Inferior parietal cortex (tissue), 1 donor: ENCODE results near the gene RADIL.
"Not testable (repeated sequence)": the region's sequence is repeated elsewhere in the genome, so short reads cannot be mapped to it uniquely, and the experiment has no call there.

Experiments
- DNase-seq: peaks from one replicate; pipeline ENCODE4 v3.0.0-alpha.2; 2016; ENCODE audit errors: extremely low spot score

RADIL gene, protein sequence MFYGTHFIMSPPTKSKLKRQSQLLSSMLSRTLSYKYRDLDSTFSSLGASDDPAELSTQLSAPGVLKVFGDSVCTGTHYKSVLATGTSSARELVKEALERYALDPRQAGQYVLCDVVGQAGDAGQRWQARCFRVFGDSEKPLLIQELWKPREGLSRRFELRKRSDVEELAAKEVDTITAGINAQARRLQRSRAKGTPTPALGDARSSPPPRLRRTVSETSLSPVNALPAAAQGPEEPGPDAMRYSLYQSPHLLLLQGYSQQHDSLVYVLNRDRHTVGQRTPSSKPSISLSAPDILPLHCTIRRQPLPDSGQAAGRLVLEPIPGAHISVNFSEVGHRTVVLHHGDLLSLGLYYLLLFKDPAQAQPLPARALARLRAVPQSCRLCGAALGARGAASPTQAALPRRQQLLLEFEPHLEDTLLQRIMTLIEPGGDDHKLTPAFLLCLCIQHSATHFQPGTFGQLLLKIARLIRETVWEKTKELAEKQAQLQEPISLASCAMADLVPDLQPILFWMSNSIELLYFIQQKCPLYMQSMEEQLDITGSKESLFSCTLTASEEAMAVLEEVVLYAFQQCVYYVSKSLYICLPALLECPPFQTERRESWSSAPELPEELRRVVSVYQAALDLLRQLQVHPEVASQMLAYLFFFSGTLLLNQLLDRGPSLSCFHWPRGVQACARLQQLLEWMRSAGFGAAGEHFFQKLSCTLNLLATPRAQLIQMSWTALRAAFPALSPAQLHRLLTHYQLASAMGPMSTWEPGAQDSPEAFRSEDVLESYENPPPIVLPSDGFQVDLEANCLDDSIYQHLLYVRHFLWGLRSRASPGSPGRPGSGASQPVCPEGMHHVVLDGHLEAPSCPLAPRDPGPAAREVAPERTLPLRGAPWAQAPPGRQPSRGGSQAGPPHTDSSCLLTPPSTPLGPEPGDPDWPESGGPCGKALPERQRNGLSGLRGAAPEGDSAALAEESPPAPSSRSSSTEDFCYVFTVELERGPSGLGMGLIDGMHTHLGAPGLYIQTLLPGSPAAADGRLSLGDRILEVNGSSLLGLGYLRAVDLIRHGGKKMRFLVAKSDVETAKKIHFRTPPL

DNA sequence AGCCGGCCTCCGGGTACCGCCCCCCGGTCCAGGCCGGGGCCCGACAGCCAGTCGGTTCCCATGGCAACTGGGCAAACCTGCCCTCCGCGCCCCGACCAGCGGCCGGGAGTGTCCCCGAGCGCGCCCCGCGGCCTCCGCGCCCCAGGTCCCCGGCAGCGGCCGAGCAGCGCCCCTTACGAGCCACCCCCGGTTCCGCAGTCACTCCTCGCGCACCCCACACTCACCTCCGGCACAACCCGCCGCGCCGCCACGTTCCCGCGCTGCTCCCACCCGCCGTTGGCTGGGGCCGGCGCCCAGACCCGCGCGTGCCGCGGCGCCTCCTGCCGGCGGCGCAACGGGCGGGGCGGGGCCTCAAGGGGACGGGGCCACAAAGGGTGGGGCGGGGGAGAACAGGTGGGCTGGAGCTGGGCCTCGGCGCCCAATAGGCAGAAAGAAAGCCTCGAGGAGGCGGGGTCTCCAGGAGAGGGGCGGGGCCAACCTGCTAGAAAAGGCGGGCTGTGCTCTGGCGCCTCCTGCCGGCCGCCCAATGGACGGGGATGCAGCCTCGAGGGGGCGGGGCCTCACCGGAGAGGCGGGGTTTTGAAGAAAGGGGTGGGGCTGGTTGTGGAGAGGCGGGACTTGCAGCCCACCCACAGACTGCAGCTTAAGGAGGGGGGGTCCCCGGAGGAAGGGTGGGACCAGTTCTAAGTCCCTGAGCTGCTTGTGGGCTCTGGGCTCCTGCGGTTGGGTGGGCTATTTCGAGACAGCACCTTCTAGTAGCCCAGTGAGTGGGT is at the start of gene RADIL:
Gene RADIL, minus strand, starts transcription at position 345 of the 773 bp plus-strand sequence. CDS start 5,577 bp downstream, outside the sequence.
- peak; percentile 76 for DNase-seq

DNA sequence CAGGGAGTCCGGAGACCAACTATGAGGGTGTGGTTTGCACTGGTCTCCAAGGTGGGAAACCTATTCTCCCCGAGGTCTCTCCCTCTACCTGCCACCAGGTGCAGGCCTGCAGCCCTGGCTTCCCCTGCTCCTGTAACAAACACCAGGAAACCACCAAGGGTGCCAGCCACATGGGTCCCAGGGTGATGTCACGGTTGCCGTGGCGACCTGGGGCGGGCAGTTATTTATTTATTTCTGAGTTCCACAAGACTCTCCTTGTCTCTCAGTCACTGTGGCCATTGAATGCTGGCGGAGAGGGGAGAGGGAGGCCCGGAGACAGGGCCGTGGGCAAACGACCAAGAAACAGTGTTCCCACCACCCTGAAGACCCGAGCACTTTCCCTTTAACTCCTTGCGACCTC is 48.4 kb upstream of the RADIL start:
- DNase-seq: peak; percentile 84

DNA sequence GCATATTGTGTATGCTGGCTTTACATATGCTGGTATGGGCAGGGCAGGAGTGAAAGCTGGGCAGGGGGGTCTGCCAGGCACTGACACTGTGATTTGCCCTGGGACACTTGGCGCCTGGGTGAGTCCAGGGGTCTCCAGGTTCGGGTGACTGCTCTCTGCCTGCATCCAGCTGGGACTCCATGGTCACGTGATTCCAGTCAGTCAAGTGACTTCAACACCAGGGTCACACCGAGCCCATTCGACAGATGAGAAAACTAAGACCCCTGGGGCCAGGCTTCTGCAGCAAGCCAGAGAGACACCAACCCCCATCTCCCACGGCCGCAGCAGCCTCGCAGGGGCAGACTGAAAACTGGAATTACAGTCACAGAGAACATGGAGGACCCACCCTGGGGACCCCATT is 45.5 kb upstream of the RADIL start:
- no peak for DNase-seq

DNA sequence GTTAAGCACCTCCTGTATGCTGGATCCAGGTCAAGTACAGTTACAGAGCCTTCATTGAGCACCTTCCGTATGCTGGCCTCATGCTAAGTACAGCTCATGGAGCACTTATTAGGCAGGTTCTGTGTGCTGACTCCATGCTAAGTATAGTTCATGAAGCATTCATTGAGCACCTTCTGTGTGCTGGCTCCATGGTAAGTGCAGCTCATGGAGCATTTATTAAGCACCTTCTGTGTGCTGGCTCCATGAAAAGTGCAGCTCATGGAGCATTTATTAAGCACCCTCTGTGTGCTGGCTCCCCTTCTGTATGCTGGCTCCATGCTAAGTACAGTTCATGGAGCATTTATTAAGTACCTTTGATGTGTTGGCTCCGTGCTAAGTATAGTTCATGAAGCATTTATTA is 44.9 kb upstream of the RADIL start:
- no peak for DNase-seq

DNA sequence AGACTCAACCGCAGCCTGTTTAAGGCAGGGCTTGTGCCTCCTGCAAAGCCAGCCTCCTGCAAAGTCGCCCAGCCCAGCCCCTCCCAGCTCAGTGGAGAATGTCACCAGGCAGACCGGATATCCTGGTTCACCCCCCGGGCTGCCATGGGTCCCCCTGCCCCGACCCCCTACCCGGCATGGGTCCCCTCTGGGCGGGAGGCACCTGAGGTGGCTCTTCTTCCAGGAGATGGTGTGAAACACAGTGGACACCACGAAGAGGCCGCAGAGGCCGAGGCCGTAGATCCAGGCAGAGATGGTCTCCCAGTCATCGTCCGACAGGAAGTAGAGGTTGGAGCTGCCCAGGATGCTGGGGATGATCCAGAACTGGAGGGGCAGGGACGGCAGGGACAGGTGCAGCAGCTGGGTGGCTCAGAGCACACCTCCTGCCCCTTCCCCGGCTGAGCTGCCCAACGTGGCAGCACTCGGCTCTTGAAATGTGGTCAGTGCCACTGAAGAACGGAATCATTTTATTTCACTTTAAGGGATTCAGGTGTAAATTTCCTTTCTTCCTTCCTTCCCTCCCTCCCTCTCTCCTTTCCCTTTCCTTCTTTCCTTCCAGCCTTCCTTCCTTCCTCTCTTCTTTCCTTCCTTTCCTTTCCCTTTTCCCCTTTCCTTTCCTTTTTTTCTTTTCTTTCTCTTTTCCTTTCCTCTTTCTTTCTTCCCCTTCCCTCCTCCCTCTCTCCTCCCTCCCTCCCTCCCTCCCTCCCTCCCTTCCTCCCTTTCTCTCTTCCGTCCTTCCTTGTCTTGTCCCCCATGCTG is 36.7 kb upstream of the RADIL start:
- no peak for DNase-seq

DNA sequence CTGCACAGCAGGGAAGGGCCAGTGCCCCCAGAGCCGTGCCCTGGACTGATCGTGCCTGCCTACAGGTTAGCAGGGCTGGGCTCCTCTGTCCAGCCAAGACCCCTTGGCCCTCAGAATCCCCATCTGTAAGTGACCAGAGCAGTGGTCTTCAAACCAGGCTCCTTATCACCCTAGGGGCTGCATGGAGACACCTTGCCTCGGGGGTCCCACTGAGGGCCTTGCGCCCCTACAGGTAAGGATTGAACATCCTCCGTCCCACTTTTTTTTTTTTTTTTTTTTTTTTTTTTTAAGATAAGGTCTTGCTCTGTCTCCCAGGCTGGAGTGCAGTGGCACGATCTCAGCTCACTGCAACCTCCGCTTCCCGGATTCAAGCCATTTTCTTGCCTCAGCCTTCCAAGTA is 32.6 kb upstream of the RADIL start:
- no peak for DNase-seq

DNA sequence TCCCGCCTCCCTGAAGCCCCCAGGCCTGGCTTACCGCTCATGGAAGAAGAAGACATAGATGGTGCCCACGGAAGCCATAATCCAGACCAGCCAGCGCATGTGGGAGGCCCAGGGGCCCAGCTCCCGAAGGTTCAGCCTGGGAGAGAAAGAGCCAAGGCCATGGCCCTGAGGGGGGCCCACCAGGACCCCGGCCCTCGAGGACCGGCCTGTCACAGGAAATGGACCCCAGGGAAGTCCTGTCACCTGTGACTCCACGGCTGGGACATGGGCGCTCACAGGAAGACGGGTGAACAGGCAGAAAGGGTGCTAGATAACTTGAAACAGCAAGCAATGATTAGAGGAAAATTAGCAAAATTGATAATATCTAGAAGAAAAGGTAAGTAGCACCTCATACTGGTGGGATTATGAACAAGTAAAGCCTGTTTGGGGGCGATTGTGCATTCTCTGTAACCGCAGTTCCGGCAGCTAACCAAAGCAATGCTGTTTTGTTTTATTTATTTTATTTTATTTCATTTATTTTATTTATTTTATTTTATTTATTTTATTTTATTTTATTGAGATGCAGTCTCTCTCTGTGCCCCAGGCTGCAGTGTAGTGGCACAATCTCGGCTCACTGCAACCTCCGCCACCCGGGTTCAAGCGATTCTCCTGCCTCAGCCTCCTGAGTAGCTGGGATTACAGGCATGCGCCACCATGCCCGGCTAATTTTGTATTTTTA is 27.8 kb upstream of the RADIL start:
- DNase-seq: no peak

DNA sequence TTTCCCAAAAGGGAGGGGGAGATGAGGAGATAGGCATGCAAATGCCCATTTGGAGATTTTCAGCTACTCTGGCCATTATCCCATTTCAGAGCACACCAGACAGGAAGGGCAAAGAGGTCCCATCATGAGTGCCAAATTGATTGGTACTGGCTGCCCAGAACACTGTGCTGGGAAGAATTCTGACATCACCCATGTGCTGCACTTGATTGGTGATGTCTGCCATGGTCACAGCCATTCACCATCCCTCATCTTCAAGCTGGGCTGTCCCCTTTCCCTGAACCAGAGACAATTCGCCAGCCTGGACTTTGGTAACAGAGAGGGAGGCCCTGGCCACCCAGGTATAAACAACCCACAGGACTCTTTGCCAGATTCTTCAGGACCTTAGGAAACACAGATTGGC is 23.2 kb upstream of the RADIL start:
- DNase-seq: no peak

DNA sequence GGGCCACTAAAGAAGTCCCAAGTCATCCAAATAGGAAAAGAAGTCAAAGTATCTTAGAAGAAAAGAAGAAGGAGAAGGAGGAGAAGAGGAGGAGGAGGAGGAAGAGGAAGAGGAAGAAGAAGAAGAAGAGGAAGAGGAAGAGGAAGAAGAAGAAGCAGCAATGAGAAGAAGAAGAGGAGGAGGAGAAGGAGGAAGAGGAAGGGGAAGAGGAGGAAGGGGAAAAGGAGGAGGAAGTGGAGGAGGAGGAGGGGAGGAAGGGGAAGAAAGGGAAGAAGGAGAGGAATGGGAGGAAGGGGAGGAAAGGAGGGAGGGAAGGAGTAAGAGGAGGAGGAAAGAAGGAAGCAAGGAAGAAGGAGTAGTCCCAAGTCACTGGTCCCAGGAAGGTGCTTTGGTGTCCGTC is 21.7 kb upstream of the RADIL start:
- DNase-seq: no peak

DNA sequence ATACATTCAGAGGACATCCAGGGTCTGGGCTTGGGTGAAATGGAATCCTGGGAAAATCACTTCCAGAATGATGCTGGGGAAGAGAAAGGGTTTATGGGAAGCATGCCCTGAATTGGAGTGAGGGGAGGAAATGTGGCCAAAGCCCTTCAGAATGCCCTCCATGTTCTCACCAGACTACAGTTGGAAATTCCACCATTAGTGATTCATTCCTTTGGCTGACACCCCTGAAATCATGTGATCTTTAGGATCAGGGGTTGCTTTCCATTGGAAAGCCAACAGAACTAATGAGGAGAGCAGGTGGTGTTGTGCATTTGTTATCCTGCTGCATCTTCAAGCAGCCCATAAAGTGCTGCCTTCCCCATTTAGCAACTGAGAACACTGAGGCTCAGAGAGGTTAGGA is 20.8 kb upstream of the RADIL start:
- DNase-seq: no peak

DNA sequence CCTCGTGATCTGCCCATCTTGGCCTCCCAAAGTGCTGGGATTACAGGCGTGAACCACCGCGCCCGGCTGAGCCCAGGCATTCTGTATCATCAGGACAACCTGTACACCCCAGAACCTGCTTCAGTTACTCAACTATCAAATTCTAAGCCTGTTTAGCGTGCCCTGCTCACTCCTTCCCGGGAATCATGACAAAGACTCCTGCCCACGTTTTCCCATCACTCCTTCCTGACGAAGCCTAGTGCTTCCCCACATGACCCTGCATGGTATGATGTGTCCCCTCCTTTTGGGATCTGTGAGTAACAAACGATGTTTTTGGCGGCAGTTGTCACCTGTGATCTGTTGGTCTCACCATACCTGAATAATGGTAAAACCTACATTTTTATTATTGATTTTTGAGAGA is 12.2 kb upstream of the RADIL start:
- DNase-seq: no peak

DNA sequence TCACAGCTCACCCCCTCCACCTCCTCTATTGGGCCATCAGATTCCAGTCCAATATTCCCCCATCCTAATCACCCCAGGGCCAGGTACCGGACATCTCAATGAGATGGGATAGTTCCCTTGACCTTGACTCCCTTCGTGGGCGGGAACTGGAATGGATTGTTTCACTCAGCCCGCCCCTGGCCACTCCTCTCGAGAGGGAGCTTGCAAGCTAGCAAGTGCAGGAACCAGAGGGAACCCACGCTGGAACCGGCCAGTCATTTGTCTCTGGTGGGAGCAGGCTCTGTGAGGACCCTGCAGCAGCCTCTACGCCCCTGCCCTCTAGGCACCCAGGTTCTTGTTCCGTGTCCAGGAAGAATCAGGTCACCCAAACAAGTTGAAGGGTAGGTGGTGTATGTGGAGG is 11.0 kb upstream of the RADIL start:
- no peak for DNase-seq

DNA sequence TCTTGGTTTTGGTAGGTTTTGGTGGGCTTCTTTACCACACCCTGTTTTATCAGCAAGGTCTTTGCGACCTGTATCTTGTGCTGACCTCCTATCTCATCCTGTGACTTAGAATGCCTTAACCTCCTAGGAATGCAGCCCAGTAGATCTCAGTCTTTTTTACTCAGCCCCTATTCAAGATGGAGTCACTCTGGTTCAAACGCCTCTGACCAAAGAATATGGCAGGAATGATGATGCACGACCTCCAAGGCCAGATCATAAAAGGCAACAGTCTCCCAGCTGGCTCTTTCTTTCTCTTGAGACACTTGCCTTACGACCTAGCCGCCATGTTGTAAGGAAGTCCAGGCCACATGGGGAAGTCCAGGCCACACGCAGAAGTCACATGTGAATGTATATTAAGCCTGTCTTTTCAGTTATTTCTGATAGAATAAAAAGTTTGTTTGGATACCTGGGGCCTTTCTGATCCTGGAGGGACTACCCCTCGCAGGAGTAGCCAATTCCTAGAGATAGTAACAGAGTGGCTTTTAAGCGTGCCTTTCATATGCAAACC is 10.5 kb upstream of the RADIL start:
- DNase-seq: no peak

DNA sequence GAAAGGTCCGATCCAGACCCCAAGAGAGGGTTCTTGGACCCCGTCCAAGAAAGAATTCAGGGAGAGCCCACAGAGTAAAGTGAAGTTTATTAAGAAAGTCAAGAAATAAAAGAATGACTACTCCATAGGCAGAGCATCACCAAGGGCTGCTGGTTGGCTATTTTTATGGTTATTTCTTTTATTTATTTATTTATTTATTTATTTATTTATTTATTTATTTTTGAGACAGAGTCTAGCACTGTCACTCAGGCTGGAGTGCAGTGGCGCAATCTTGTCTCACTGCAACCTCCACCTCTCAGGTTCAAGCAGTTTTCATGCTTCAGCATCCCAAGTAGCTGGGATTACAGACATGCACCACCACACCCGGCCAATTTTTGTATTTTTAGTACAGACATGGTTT is 9.7 kb upstream of the RADIL start:
- DNase-seq: not testable (repeated sequence)

DNA sequence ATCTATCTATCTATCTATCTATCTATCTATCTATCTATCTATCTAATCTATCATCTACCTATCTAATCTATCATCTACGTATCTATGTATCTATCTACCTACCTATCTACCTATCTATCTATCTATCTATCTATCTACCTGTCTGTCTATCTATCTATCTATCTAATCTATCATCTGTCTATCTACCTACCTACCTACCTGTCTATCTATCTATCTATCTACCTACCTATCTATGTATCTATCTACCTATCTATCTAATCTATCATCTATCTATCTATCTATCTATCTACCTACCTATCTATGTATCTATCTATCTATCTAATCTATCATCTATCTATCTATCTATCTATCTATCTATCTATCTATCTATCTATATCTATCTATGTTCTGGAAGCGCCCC is 8.0 kb upstream of the RADIL start:
- not testable (repeated sequence) for DNase-seq

DNA sequence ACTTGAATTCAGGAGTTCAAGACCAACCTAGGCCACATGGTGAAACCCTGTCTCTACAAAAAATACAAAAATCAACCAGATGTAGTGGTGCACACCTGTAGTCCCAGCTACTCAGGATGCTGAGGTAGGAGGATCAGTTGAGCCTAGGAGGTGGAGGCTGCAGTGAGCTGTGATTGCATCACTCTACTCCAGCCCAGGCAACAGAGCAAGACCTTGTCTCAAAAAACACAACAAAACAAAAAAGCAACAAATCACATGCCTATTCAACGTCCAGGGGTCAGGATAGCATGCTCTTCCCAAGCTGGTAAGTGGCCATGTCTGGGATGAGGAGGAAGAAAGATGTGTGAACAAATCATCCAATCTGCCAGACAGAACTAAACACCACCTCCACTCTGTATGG is 6.2 kb upstream of the RADIL start:
- no peak for DNase-seq

DNA sequence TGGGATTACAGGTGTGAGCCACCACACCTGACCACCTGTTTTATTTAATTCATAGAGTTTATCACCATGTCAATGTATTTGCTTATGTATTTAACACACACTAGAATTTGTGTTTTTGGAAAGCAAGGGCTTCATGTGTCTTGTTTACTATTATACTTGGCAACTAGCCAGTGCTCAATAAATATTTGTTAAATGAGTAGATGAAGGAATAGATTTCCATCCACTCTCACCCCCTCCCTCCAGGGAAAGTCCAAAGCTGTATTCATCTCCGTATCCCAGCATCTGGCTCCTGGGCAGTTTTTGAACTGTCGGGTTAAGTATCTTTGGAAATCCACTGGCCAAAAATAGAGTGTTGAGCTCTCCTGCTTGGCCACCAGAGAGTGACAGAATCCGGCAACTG is 4.6 kb upstream of the RADIL start:
- DNase-seq: no peak

DNA sequence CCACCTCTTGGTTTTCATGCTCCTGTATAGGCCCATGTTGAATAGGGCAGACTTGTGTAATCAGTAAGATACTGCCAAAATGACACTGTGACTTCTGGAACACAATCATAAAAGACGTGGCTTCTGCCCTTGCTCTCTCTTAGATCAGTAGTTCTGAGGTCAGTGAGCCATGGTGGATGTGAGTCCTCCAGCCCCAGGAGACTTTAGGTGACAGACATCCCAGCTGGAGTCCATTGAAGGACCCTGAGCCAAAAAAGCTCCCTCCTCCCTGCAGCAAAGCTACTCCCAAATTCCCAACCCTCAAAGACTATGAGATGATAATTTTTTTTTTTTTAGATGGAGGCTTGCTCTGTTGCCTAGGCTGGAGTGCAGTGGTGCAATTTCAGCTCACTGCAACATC is 3.2 kb upstream of the RADIL start:
- no peak for DNase-seq

DNA sequence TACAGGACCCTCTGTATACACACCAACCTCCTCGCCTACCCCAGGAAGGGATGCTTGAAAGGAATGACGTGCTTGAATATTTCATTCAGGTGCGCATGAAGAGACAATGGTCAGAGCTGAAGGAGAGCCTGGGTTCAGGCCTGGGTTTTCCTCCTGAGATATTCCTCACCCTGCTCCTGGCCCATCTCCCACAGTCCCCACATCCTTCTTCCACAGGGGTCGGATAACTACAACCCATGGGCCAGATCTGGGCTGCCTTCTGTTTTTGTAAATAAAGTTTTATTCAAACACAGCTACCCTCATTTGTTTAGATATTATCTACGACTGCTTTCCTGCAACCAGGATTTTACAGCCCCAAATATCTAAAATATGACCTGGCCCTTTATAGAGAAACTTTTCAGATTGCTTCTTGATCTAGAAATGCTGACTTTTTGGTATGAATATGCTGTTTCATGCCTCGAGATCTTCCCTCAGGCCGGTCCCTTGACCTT is 1.8 kb upstream of the RADIL start:
- DNase-seq: no peak

DNA sequence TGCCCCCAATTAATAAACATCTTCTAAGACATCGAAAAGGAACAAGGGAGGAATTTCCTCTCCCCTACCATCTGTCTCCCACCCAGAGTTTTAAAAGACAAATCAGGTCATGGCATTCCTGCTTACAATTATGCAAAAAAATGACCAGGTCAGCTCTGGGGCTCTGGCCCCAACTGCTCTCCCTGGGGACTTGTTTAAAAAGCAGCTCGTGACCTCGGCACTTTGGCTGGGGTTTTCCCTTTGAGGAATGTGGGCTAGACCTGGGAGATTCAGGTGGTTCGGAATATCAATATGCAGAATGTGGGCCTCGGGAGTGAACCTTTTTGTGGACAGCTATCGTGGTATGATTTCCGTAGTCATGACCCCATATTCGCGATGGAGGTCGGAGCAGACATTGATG is 648 bp upstream of the RADIL start:
- DNase-seq: no peak
